ENCODE data around the gene CTSD. TPM values are rescaled to one million over a fixed set of nuclear protein-coding genes. Genes with fewer than 3 reads are reported as not detected.

The CTSD gene
- polyA plus RNA-seq, 1 experiment = 77.8 TPM

DNA sequence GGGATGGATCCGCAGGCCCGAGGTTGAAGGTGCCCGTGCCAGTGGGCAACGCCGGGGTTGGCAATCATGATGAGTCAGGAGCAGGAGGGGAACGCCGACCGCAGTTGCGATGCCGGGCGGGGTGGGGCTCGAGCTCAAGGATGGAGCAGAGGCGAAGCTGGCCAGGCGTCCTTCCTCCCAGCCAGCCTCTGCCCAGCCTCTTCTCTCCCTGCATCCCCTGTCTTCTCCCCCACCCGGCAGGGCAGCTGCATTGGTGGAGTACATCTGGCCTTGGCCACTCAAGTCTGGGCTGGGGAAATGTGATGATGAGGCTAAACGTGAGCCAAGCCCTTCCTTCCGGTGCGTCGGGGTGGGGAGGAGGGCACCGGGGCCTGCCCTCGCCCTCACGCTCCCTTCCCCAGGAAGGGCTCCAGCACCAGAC lies 17.2 kb downstream of the CTSD start:
- DNase-seq (ENCODE audit: low read depth, low spot score) = no peak
- ChIA-PET POLR2A (no interaction called here), CTCF (no interaction called here)
- TF ChIP-seq, protein P1, sequence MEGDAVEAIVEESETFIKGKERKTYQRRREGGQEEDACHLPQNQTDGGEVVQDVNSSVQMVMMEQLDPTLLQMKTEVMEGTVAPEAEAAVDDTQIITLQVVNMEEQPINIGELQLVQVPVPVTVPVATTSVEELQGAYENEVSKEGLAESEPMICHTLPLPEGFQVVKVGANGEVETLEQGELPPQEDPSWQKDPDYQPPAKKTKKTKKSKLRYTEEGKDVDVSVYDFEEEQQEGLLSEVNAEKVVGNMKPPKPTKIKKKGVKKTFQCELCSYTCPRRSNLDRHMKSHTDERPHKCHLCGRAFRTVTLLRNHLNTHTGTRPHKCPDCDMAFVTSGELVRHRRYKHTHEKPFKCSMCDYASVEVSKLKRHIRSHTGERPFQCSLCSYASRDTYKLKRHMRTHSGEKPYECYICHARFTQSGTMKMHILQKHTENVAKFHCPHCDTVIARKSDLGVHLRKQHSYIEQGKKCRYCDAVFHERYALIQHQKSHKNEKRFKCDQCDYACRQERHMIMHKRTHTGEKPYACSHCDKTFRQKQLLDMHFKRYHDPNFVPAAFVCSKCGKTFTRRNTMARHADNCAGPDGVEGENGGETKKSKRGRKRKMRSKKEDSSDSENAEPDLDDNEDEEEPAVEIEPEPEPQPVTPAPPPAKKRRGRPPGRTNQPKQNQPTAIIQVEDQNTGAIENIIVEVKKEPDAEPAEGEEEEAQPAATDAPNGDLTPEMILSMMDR (IDR thresholded peaks at IDR 0.05; ENCODE audit: low read depth, low read length) = no peak
- Histone ChIP-seq H3K9me3 (ENCODE audit: control insufficient read depth, insufficient read depth, low read length) (peaks cover 18% of the 10 kb centered on the region), H3K27me3 (ENCODE audit: control insufficient read depth, insufficient read depth, low read length) (peaks cover 20% of the 10 kb centered on the region), H3K27ac (ENCODE audit: low read depth, low read length) (no peak overlapping the region), H3K4me3 (ENCODE audit: low read depth, low read length) (no peak overlapping the region)

DNA sequence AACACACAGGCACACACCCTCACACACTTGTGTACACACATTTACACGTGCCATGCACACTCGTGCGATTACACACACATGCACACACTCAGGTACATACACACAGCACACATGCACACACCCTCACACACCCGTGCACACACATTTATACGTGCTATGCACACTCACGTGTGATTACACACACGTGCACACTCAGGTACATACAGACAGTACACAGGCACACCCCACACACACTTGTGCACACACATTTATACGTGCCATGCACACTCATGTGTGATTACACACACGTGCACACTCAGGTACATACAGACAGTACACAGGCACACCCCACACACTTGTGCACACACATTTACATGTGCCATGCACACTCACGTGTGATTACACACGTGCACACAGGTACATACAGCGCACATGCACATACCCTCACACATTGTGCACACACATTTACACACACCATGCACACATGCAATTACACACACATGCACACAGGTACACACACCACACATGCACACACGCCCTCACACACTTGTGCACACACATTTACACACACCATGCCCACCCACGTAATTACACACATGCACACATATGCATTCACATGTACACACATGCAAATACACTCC lies 17.9 kb downstream of the CTSD start:
- DNase-seq (ENCODE audit: low read depth, low spot score) = no peak
- H3K4me3 ChIP-seq (ENCODE audit: low read depth, low read length) = no peak overlapping the region
- TF ChIP-seq, protein P1 (IDR thresholded peaks at IDR 0.05; ENCODE audit: low read depth, low read length) = no peak
- H3K9me3 ChIP-seq (ENCODE audit: control insufficient read depth, insufficient read depth, low read length) = peaks cover 18% of the 10 kb centered on the region
- H3K27ac ChIP-seq (ENCODE audit: low read depth, low read length) = no peak overlapping the region
- peaks cover 21% of the 10 kb centered on the region for H3K27me3 ChIP-seq (ENCODE audit: control insufficient read depth, insufficient read depth, low read length)
- ChIA-PET POLR2A (no interaction called here), CTCF (no interaction called here)

DNA sequence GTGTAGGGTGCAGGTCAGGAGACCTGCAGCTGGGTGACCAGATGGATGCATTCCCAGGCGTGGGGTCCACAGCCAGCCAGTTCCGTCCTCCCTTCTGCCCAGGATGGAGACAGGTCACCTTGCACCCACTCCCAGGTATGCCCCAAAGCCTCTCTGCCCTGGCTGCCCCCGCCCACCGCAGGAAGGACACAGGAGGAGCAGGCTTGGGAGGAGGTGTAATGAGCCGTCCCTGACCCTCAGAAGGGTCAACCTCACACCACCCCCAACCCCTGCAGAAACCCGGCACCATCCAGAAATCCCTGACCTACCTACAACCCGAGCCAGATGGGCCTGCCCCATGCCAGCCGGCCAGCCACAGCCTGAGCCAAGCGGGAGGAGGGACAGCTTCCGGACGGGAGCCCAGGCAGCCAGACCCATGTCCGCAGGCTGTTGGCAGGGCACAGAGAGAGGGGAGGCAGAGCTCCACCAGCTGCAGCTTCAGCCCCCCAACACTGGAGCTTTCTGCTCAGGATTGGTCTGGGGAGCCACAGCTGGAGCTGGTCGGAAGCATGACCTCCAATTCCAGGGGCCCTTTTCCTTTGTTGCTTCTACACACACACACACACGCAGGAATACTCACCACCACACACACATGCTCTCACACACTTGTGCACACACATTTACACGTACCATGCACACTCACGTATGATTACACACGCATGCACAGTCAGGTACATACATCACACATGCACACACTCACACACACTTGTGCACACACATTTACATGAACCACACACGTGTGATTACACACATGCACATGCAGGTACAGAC lies 18.6 kb downstream of the CTSD start:
- no peak for DNase-seq (ENCODE audit: low read depth, low spot score)
- CTCF ChIA-PET = no interaction called here
- Histone ChIP-seq H3K9me3 (ENCODE audit: control insufficient read depth, insufficient read depth, low read length) (peaks cover 18% of the 10 kb centered on the region), H3K4me3 (ENCODE audit: low read depth, low read length) (no peak overlapping the region), H3K27ac (ENCODE audit: low read depth, low read length) (no peak overlapping the region), H3K27me3 (ENCODE audit: control insufficient read depth, insufficient read depth, low read length) (peaks cover 24% of the 10 kb centered on the region)
- POLR2A ChIA-PET = interaction anchor here (1.1 kb wide), 1 partner anchor 27 kb away, joined by 3 read pairs; no protein-coding TSS in a partner anchor
- TF ChIP-seq, protein P1 (IDR thresholded peaks at IDR 0.05; ENCODE audit: low read depth, low read length) = no peak

DNA sequence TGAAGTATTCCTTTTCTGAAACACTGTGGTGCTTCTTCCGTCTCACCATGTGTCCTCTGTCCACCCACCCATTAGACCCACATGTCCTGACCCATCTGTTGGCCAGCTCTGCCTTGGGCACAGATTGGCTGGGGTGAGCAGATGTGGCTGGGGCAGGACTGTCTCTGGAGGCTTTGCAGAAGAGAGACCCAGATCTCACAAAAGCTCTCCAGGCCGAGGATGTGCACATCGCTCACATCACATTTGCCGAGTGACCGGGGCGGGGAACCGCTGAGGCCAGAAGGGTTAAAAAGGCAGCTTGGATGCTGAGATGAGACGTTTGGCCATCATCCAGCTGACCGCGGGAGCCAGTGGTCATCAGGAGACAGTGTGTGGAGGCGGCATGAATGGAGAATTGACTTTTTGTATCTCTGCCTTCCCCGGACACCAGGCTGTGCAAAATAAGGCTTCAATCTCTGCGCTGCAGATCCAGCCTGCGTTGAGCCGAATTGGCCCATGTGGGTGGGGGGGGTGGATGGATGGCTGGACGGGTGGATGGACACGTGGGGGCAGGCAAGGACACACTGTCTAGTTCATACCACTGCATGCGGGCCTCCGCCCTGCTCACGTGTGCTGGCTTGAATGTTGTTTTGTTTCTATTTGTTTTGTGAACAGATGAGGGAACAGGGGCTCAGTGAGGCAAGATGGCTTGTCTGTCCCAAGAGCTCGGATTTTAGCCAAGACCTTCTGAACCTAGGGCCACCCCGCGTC lies 19.4 kb downstream of the CTSD start:
- no peak overlapping the region for H3K4me3 ChIP-seq (ENCODE audit: low read depth, low read length)
- POLR2A ChIA-PET = interaction anchor here (1.1 kb wide), 1 partner anchor 27 kb away, joined by 3 read pairs; no protein-coding TSS in a partner anchor
- TF ChIP-seq, protein P1 (IDR thresholded peaks at IDR 0.05; ENCODE audit: low read depth, low read length) = no peak
- peaks cover 18% of the 10 kb centered on the region for H3K9me3 ChIP-seq (ENCODE audit: control insufficient read depth, insufficient read depth, low read length)
- DNase-seq (ENCODE audit: low read depth, low spot score) = no peak
- H3K27ac ChIP-seq (ENCODE audit: low read depth, low read length) = no peak overlapping the region
- CTCF ChIA-PET = no interaction called here
- H3K27me3 ChIP-seq (ENCODE audit: control insufficient read depth, insufficient read depth, low read length) = peaks cover 24% of the 10 kb centered on the region

All from AG04450 (cell line).